ENCODE results near the gene UTP15. TPM values are rescaled to one million over a fixed set of nuclear protein-coding genes. Genes with fewer than 3 reads are reported as not detected.

The UTP15 gene, protein sequence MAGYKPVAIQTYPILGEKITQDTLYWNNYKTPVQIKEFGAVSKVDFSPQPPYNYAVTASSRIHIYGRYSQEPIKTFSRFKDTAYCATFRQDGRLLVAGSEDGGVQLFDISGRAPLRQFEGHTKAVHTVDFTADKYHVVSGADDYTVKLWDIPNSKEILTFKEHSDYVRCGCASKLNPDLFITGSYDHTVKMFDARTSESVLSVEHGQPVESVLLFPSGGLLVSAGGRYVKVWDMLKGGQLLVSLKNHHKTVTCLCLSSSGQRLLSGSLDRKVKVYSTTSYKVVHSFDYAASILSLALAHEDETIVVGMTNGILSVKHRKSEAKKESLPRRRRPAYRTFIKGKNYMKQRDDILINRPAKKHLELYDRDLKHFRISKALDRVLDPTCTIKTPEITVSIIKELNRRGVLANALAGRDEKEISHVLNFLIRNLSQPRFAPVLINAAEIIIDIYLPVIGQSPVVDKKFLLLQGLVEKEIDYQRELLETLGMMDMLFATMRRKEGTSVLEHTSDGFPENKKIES
- 10.2 and 14.1 TPM in 2 replicates for total RNA-seq

DNA sequence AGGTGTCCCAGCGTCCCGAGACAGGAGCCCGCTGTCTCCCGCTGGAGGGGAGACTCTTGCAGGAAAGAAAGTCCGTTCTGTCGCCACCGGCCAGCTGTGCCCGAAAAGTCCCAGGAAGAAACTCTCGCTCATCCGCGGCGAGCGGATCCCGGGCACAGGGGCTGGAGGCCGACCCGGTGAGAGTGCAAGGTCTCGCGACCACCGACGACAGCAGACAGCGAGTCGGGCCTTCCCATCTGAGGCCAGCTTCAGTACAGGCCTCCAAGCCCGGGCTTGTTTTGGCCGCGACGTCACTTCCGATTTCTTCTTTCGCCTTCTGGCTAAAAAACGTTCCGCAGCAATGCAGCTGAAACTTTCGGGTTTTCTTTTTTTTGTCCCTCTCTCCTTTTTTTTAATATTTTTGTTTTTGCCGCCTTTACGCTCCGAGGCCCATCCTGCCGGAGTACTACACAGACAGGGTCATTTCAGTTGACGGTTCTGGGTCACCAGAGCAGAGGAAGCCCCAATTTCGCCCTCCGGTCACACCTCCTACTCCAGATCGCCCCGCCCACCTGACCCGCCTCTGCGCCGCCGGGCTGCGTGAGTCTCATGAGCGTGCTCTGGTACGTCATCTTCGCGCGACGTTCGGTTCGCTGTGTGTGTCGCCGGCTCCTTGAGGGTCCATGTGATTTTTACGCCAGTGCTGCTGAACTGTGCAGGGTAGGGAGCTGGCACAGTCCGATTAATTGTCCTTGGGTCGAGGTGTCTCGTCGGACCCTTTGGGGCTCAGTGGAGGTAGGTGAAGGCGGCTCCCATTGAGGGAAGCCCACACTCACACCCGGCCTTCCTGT, at the start of gene UTP15, which contains the start of gene ANKRA2:
UTP15 (plus strand) TSS at position 605 of the 830 bp plus-strand sequence. CDS start 1,602 bp downstream, outside the sequence.
ANKRA2 (minus strand) TSS at position 501 of the 830 bp plus-strand sequence. CDS start 2,758 bp downstream, outside the sequence.
- peak; percentile 99 for DNase-seq (ENCODE audit: low read depth in 2 of 2)

- peak; percentile 83 to 84 for DNase-seq (ENCODE audit: low read depth in 2 of 2)
Observed at GRCh38 chr5:73519531-73520283, 45.8 kb upstream of the UTP15 start.

GRCh38 chr5:73522989-73523388, 42.6 kb upstream of the UTP15 start:
- DNase-seq (ENCODE audit: low read depth in 2 of 2), result no peak

DNA sequence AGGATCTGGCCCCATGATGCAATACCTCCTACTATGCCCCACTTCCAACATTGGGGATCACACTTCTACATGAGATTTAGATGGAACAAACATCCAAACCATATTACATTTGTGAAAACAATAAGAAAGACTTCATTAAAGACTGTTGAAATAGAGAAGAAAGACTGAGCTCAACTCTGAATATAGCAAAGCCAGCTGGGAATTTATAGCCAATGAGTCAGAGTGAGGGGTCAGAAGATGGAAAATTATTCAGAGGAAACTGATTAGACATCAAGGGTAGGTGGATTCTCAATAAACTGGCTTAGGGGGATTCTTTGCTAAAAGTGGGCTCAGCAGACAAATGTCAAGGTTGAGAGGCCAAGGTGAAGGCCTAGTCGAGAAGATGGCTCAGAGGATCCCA, 41.7 kb upstream of the UTP15 start:
- no peak for DNase-seq (ENCODE audit: low read depth in 2 of 2)

GRCh38 chr5:73525606-73526203, 39.8 kb upstream of the UTP15 start:
- no peak for DNase-seq (ENCODE audit: low read depth in 2 of 2)

DNA sequence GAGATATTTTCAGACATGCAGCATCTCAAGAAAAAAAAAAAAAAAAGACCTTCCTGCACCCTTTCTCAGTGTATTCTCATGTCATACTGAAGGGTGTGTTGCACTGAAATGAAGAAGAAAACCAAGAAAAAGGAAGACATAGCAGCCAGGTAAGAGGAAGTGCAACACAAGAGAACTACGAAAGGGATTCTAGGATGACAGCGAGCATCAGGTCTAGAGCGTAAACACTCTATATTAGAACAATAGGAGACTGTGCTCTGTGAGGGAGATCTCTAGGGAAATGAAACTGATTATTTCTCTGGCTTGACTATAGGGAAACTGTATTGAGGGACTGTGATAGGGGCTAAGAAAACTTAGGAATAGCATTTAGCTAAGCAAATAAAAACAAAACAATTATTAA, 37.3 kb upstream of the UTP15 start:
- DNase-seq (ENCODE audit: low read depth in 2 of 2), result no peak

- no peak for DNase-seq (ENCODE audit: low read depth in 2 of 2)
Observed at GRCh38 chr5:73529081-73529480, 36.5 kb upstream of the UTP15 start.

GRCh38 chr5:73531356-73531755, 34.2 kb upstream of the UTP15 start:
- peak in 1 of 2 donors; percentile 18 for DNase-seq (ENCODE audit: low read depth in 2 of 2)

GRCh38 chr5:73532195-73532594, 33.3 kb upstream of the UTP15 start:
- no peak for DNase-seq (ENCODE audit: low read depth in 2 of 2)

DNA sequence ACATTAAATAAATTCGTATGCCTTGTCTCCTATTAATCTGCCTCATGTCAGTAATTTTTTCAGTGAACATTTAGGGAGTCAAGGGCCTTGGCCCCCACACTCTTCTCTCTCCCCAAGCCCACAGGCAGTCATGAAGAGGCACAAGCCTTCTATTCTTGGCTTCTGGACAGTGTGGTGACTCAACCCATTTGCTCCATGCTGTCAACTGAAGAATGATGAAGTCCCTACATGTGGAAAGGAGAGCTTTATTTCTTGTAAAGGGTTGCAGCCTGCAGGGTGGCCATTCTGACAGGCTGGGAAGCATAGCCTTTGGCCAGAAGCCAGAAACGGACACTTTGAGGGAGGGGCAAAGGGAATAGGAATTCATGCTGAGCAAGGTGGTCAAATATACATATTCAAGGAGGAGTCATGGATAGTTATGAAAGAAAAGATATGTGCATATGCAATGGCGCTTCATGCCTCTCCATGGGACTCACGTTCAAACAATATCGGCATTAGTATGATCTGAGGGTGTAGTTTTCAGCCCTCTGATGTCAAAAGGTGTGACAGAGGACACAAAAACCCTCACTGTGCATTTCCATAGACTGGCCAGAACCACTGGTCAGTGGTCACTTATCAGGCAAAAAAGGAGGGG, 31.4 kb upstream of the UTP15 start:
- DNase-seq (ENCODE audit: low read depth in 2 of 2), result peak in 1 of 2 donors; percentile 26

DNA sequence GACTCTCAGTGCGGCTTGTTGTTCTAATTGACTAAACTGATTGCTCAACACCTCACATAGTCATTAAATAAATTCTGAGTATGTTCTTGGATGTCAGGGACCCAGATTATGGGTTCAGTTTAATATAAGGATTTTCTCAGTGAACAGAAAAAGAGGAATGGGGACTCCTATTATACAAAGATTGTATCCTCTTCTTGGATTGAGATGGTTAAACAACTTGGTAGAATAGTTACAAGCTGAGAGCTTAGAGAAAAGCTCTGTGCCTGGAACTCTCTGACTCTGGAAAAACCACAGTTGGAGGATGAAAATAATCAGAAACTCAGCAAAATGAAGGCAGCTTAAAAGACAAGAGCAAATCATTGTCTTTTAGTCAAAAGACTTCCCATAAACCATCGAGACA, 30.6 kb upstream of the UTP15 start:
- no peak for DNase-seq (ENCODE audit: low read depth in 2 of 2)

DNA sequence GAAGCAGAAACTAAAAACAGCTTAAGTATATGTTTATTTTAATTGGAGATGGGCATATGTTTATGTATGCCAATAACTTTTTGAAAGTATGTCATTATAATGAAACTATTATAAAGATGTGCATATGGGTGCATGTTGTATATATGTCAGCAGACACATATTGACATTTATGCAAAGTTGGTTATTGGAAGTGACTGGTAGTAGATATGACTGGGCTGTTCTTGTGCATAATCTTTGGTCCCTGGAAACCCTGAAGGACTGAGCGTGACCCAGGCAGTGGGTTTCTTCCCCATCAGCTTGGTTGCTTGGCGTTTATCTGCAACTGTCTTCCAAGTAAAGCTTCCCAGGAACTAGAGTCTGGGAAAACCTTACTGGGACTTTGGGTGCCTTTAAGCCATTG, 25.8 kb upstream of the UTP15 start:
- DNase-seq (ENCODE audit: low read depth in 2 of 2), result no peak

- DNase-seq (ENCODE audit: low read depth in 2 of 2), result peak in 1 of 2 donors; percentile 77
Observed at GRCh38 chr5:73540192-73540591, 25.4 kb upstream of the UTP15 start.

- peak in 1 of 2 donors; percentile 23 for DNase-seq (ENCODE audit: low read depth in 2 of 2)
Observed at GRCh38 chr5:73542020-73542419, 23.5 kb upstream of the UTP15 start.

GRCh38 chr5:73544429-73545402, 20.8 kb upstream of the UTP15 start:
- peak; percentile 72 to 86 for DNase-seq (ENCODE audit: low read depth in 2 of 2)

DNA sequence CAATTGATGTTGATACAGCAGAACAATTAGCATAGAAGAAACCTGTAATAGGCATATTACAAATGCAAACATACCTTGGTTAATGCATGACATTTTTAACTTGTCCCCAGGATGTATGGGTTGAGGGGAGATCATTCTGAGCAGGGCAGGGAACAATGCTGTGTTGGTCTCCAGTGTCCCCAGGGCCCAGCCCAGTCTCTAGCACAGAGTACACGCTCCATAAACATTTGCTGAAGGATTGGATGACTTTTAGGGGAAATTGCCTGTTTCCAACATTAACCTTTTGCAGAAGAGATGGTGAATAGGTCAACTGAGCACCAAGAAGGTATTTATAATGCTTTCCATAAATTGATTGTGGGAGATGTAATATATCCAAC, 20.2 kb upstream of the UTP15 start:
- DNase-seq (ENCODE audit: low read depth in 2 of 2), result no peak

- DNase-seq (ENCODE audit: low read depth in 2 of 2), result no peak
Observed at GRCh38 chr5:73550016-73550415, 15.5 kb upstream of the UTP15 start.

DNA sequence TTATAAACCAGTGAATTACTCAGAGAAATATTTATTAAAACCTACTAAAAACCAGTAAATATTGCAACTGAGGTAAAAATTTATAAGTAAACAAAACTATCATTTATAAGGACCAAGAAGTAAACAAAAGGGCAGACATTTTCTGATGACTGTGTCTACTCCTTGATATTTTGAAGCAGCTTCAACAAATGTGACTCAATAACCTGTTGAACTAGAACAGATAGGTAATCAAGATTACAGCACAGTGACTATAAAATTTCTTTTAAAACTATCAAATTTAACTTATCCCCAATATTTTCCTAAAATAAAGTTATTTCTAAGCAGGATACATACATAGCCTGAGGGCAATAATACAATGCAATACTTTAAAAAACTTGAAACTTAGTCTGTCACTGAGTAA, 12.9 kb upstream of the UTP15 start:
- no peak for DNase-seq (ENCODE audit: low read depth in 2 of 2)

DNA sequence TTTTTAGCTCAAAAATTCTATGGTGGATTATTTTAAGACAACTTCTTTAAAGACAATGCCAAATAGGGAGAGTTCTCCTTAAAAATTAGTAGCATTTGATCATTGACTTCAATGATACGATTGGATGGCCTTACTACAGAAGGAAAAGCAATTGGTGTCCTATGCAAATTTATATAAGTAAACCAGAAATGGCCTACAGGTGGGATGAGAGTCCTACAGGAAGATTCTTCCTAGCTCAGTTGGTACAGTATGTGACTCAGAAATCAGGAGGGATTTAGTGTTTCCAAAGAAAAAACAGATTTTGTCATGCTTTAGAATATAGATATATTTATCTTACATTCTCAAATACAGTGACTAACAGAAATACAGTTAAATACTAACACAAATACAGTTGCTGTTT, 6.6 kb upstream of the UTP15 start:
- DNase-seq (ENCODE audit: low read depth in 2 of 2), result peak in 1 of 2 donors; percentile 19

All from lung microvascular endothelial cell (primary cell).